SK-N-SH (cell line): ENCODE results near the gene THSD7B. TPM values are rescaled to one million over a fixed set of nuclear protein-coding genes. Genes with fewer than 3 reads are reported as not detected.

Experiments used
- CTCF ChIA-PET: fragments of 300-600, 350-600 bp; formaldehyde crosslinking; extraction: SDS; loops from one replicate; lab custom pipeline; 2021; lab: Yijun Ruan, JAX
- POLR2A ChIA-PET: fragments of 350-600 bp; sonication (Branson Sonifier 250); formaldehyde crosslinking; extraction: SDS; loops from one replicate; lab custom pipeline; 2020; ENCODE audit warnings: antibody characterized with exemption, inconsistent platforms; lab: Yijun Ruan, JAX
- DNase-seq: peaks from one replicate; pipeline ENCODE4 v3.0.0; 2012
- H2AFZ ChIP-seq: fragments of 200-600 bp; sonication (generic); 2 replicates; pipeline ENCODE4 v1.8.1; 2016; ENCODE audit warnings: antibody characterized with exemption, mild to moderate bottlenecking, low read depth
- H3F3A ChIP-seq: fragments of 200-600 bp; sonication (generic); replicated peaks from 2 replicates; pipeline ENCODE3; 2016; ENCODE audit warnings: antibody characterized with exemption, mild to moderate bottlenecking; ENCODE audit not compliant: insufficient read depth
- H3K27ac ChIP-seq, 2 experiments: fragments of 200-500 bp in 1 of 2; fragments of 200-600 bp in 1 of 2; sonication (Bioruptor generic) in 1 of 2; sonication (generic), shearing (Covaris generic) in 1 of 2; 2 replicates each; pipeline versions ENCODE4 v1.5.1 to v1.6.1; 2014 to 2016; ENCODE audit warnings: low read depth in 2 of 2, inconsistent platforms in 1 of 2, low read length in 1 of 2, mild to moderate bottlenecking in 1 of 2, mixed read lengths in 1 of 2
- H3K27me3 ChIP-seq: fragments of 200-600 bp; sonication (generic), shearing (Covaris generic); 2 replicates; pipeline ENCODE4 v1.6.1; 2016; ENCODE audit warnings: mixed run types; ENCODE audit not compliant: insufficient read depth
- H3K36me3 ChIP-seq, 2 experiments: fragments of 200-500 bp in 1 of 2; fragments of 200-600 bp in 1 of 2; sonication (Bioruptor generic) in 1 of 2; sonication (generic) in 1 of 2; replicated peaks in 1 of 2; 2 replicates each; pipeline versions ENCODE3 to v1.5.1; 2014 to 2016; ENCODE audit warnings: low read length in 1 of 2, mild to moderate bottlenecking in 1 of 2; ENCODE audit not compliant: insufficient read depth in 2 of 2, control insufficient read depth in 1 of 2
- H3K4me1 ChIP-seq, 2 experiments: fragments of 200-500 bp in 1 of 2; fragments of 200-600 bp in 1 of 2; sonication (Bioruptor generic) in 1 of 2; sonication (generic), shearing (Covaris generic) in 1 of 2; 2 replicates each; pipeline versions ENCODE4 v1.5.1 to v1.6.1; 2014 to 2016; ENCODE audit warnings: low read depth in 1 of 2, low read length in 1 of 2, mixed run types in 1 of 2; ENCODE audit not compliant: insufficient read depth in 2 of 2, control insufficient read depth in 1 of 2
- H3K4me2 ChIP-seq: fragments of 200-600 bp; sonication (generic), shearing (Covaris generic); 2 replicates; pipeline ENCODE4 v1.6.1; 2017; ENCODE audit warnings: mixed run types
- H3K4me3 ChIP-seq, 2 experiments: fragments of 200-500 bp in 1 of 2; fragments of 200-600 bp in 1 of 2; sonication (Bioruptor generic) in 1 of 2; sonication (generic), shearing (Covaris generic) in 1 of 2; 2 replicates each; pipeline versions ENCODE4 v1.5.1 to v1.8.1; 2014 to 2016; ENCODE audit warnings: low read depth in 2 of 2, inconsistent platforms in 1 of 2, low read length in 1 of 2, mild to moderate bottlenecking in 1 of 2, mixed read lengths in 1 of 2, moderate library complexity in 1 of 2
- H3K79me2 ChIP-seq: fragments of 200-600 bp; sonication (generic); 2 replicates; pipeline ENCODE4 v1.8.1; 2017; ENCODE audit warnings: mild to moderate bottlenecking; ENCODE audit not compliant: insufficient read depth
- H3K9ac ChIP-seq: fragments of 200-600 bp; sonication (generic); 2 replicates; pipeline ENCODE4 v1.6.1; 2017; ENCODE audit warnings: mixed run types
- H3K9me2 ChIP-seq: fragments of 200-600 bp; sonication (generic); 2 replicates; pipeline ENCODE4 v1.6.1; 2017; ENCODE audit warnings: mixed run types
- H3K9me3 ChIP-seq: fragments of 200-600 bp; sonication (generic); 2 replicates; pipeline ENCODE4 v1.6.1; 2017; ENCODE audit warnings: mixed run types, mild to moderate bottlenecking, moderate library complexity
- H4K20me1 ChIP-seq: fragments of 200-600 bp; sonication (generic); 2 replicates; pipeline ENCODE4 v1.6.1; 2017; ENCODE audit warnings: mild to moderate bottlenecking, mixed run types; ENCODE audit not compliant: insufficient read depth
- ELF1 ChIP-seq: IDR thresholded peaks from 2 replicates; pipeline ENCODE4 v1.4.0; 2012
- EP300 ChIP-seq, 2 experiments: IDR thresholded peaks; 2 replicates each; pipeline versions ENCODE4 v1.4.0 to v1.6.1; 2012; ENCODE audit warnings: borderline replicate concordance in 1 of 2, low read depth in 1 of 2, low read length in 1 of 2
- FOSL2 ChIP-seq: IDR thresholded peaks from 2 replicates; pipeline ENCODE4 v1.4.0; 2012; ENCODE audit warnings: low read depth, mild to moderate bottlenecking, moderate library complexity, borderline replicate concordance
- FOXJ3 ChIP-seq: sonication (generic); formaldehyde crosslinking; IDR thresholded peaks from 2 replicates; pipeline ENCODE4 v1.5.1; 2020; ENCODE audit warnings: mild to moderate bottlenecking, missing genetic modification reagents
- GABPA ChIP-seq: IDR thresholded peaks from 2 replicates; pipeline ENCODE4 v1.4.0; 2012; ENCODE audit warnings: low read depth, mild to moderate bottlenecking
- IRF3 ChIP-seq: fragments of 150-350 bp; IDR thresholded peaks from 2 replicates; pipeline ENCODE4 v1.6.1; 2016; ENCODE audit warnings: mild to moderate bottlenecking, low read depth, low read length
- JUND ChIP-seq: IDR thresholded peaks from 2 replicates; pipeline ENCODE4 v1.4.0; 2012
- MAX ChIP-seq: IDR thresholded peaks from 2 replicates; pipeline ENCODE4 v1.4.0; 2012; ENCODE audit warnings: low read depth
- MEF2A ChIP-seq: IDR thresholded peaks from 2 replicates; pipeline ENCODE4 v1.4.0; 2012; ENCODE audit warnings: low read depth, borderline replicate concordance
- NRF1 ChIP-seq: IDR thresholded peaks from 2 replicates; pipeline ENCODE4 v1.6.1; 2012; ENCODE audit warnings: low read depth, mild to moderate bottlenecking, low read length
- RCOR1 ChIP-seq: fragments of 150-350 bp; IDR thresholded peaks from 2 replicates; pipeline ENCODE4 v1.6.1; 2017; ENCODE audit warnings: antibody characterized with exemption, low read length
- RFX5 ChIP-seq: IDR thresholded peaks from 2 replicates; pipeline ENCODE4 v1.6.1; 2012; ENCODE audit warnings: mild to moderate bottlenecking, improper control_type of control experiment, low read length
- SIN3A ChIP-seq: IDR thresholded peaks from 2 replicates; pipeline ENCODE4 v1.6.1; 2012; ENCODE audit warnings: low read depth, mild to moderate bottlenecking, low read length, moderate library complexity, borderline replicate concordance
- TAF1 ChIP-seq: IDR thresholded peaks from 2 replicates; pipeline ENCODE4 v1.6.1; 2012; ENCODE audit warnings: low read depth, mild to moderate bottlenecking, low read length, moderate library complexity, borderline replicate concordance
- TCF12 ChIP-seq: IDR thresholded peaks from 2 replicates; pipeline ENCODE4 v1.4.0; 2012
- USF2 ChIP-seq: fragments of 150-350 bp; IDR thresholded peaks from 2 replicates; pipeline ENCODE4 v1.6.1; 2017; ENCODE audit warnings: antibody characterized with exemption, low read length, low read depth, borderline replicate concordance
- YY1 ChIP-seq: IDR thresholded peaks from 2 replicates; pipeline ENCODE4 v1.4.0; 2012; ENCODE audit warnings: low read depth, mild to moderate bottlenecking
- ZBTB33 ChIP-seq: IDR thresholded peaks from 2 replicates; pipeline ENCODE4 v1.4.0; 2012; ENCODE audit warnings: low read depth, borderline replicate concordance
- WGBS: methylation state at CpG from one replicate; pipeline ENCODE4 v1.1.6; 2017; ENCODE audit warnings: low lambda C conversion rate; 5-methylcytosine and 5-hydroxymethylcytosine counted together
- polyA plus RNA-seq, 3 experiments: library from polyadenylated mRNA; depleted of rRNA; stranded (reverse); fragments of >200 nt; gene quantifications; 2 replicates each; pipeline ENCODE4 v1.2.3, GENCODE V29; 2012
- TF ChIP-seq, protein P1 (sequence below): IDR thresholded peaks from 2 replicates; pipeline ENCODE4 v1.4.0; 2012; ENCODE audit warnings: low read depth, borderline replicate concordance

THSD7B gene
- polyA plus RNA-seq, 1 of the 3 experiments (the other 2 are of a cell fraction) = not detected

GRCh38 chr2:137208431-137208891, 443.1 kb downstream of the THSD7B start:
- 86% methylated on average over 2 of the region's 2 CpGs for WGBS
- H3K36me3 ChIP-seq = no peaks in the 10 kb centered on the region
- H3K27ac ChIP-seq = peak overlapping the region in 1 of 2 experiments; percentile 60; a peak in 2 of 4 replicates
- H3K4me1 ChIP-seq = no peaks in the 10 kb centered on the region
- H3K27me3 ChIP-seq = no peaks in the 10 kb centered on the region
- no peak overlapping the region for H3K9ac ChIP-seq
- ChIA-PET POLR2A (no interaction called here), CTCF (no interaction called here)
- no peaks in the 10 kb centered on the region for H4K20me1 ChIP-seq
- peaks cover 5% of the 10 kb centered on the region for H3F3A ChIP-seq
- TF ChIP-seq YY1 = no peak
- no peak for TF ChIP-seq MEF2A
- no peak for TF ChIP-seq SIN3A
- no peaks in the 10 kb centered on the region for H3K9me3 ChIP-seq
- no peaks in the 10 kb centered on the region for H3K9me2 ChIP-seq
- H3K4me2 ChIP-seq = no peak overlapping the region
- H2AFZ ChIP-seq = peak overlapping the region; percentile 51; the same call in 1 of the 2 replicates
- H3K79me2 ChIP-seq = no peaks in the 10 kb centered on the region
- DNase-seq = no peak
- no peak overlapping the region for H3K4me3 ChIP-seq

GRCh38 chr2:137210039-137210438, 444.7 kb downstream of the THSD7B start:
- no peak for DNase-seq
- Histone ChIP-seq H3K4me1 (no peaks in the 10 kb centered on the region), H3K4me3 (no peak overlapping the region), H3K9me3 (no peaks in the 10 kb centered on the region), H3K9me2 (no peaks in the 10 kb centered on the region), H3K36me3 (no peaks in the 10 kb centered on the region), H3K27me3 (no peaks in the 10 kb centered on the region), H3F3A (peaks cover 5% of the 10 kb centered on the region), H4K20me1 (no peaks in the 10 kb centered on the region), H3K27ac (no peak overlapping the region), H2AFZ (no peak overlapping the region), H3K9ac (no peak overlapping the region), H3K79me2 (no peaks in the 10 kb centered on the region), H3K4me2 (no peak overlapping the region)
- POLR2A ChIA-PET = no interaction called here
- CTCF ChIA-PET = no interaction called here
- no peak for TF ChIP-seq ELF1

DNA sequence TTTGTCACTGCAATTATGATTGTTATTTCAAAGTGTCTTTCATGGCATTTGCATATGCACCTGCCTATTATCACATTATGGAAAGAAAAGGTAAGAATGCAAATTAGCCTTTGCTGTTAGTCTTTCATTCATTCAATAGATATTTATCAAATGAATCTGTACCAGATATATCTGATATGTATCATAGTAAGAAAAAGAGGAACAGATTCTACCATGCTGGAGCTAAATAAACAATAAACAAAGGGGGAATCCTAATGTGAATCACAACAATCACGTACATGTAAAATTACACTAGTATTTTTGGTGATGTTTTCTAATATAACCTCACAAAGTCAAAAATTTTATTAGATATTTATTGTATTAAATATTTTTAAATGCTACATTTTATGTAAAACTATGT, 446.4 kb downstream of the THSD7B start:
- Histone ChIP-seq H3K79me2 (no peaks in the 10 kb centered on the region), H3F3A (peaks cover 5% of the 10 kb centered on the region), H3K27me3 (no peaks in the 10 kb centered on the region), H3K27ac (no peak overlapping the region), H3K4me1 (no peaks in the 10 kb centered on the region), H3K36me3 (no peaks in the 10 kb centered on the region), H3K4me3 (no peak overlapping the region), H4K20me1 (no peaks in the 10 kb centered on the region), H3K4me2 (no peak overlapping the region), H3K9me3 (no peaks in the 10 kb centered on the region), H3K9ac (no peak overlapping the region), H3K9me2 (no peaks in the 10 kb centered on the region), H2AFZ (no peak overlapping the region)
- POLR2A ChIA-PET = no interaction called here
- WGBS = 50% methylated on average over 1 of the region's 1 CpG
- CTCF ChIA-PET = interaction anchor here (0.8 to 1.7 kb wide), 2 partner anchors 11 to 13 kb away, joined by 3 to 4 read pairs; no protein-coding TSS in a partner anchor
- no peak for DNase-seq
- TF ChIP-seq FOSL2 (no peak), FOXJ3 (CRISPR knock-in tag) (no peak), ELF1 (no peak), ZBTB33 (no peak), USF2 (no peak), GABPA (no peak), MAX (no peak), SIN3A (no peak), YY1 (no peak), RCOR1 (no peak), JUND (no peak), TCF12 (no peak), IRF3 (no peak), EP300 (IDR thresholded peaks at IDR 0.05; ENCODE audit: borderline replicate concordance in 1 of 2, low read depth in 1 of 2, low read length in 1 of 2) (no peak), NRF1 (no peak), TAF1 (no peak), RFX5 (no peak)
- TF ChIP-seq, protein P1, sequence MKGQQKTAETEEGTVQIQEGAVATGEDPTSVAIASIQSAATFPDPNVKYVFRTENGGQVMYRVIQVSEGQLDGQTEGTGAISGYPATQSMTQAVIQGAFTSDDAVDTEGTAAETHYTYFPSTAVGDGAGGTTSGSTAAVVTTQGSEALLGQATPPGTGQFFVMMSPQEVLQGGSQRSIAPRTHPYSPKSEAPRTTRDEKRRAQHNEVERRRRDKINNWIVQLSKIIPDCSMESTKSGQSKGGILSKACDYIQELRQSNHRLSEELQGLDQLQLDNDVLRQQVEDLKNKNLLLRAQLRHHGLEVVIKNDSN = no peak
